HCT116 (cell line): ENCODE data around the gene RNF220. TPM values are rescaled to one million over a fixed set of nuclear protein-coding genes. Genes with fewer than 3 reads are reported as not detected.

Experiments used
- ATAC-seq: fragments of 200-7000 bp; cut with Tn5 transposase; 2 replicates; pipeline ENCODE4 v1.9.1; 2020; ENCODE audit warnings: mild to moderate bottlenecking, moderate library complexity
- BruUV-seq: library from RNA; stranded (reverse); fragments of 400-500 nt; replicated peaks from 2 replicates; lab custom pipeline; 2021; lab: Mats Ljungman, UMichigan
- CTCF ChIA-PET: fragments of 300-600 bp; sonication (Branson Sonifier 250); formaldehyde crosslinking; loops from one replicate; lab custom pipeline; 2021; ENCODE audit warnings: antibody characterized with exemption; lab: Charles Lee
- POLR2A ChIA-PET: fragments of 300-600, 350-600 bp; sonication (Branson Sonifier 250); formaldehyde crosslinking; loops from one replicate; lab custom pipeline; 2021; ENCODE audit warnings: antibody characterized with exemption; lab: Charles Lee
- RAD21 ChIA-PET, 2 experiments: fragments of 300-600 bp; sonication (Branson Sonifier 250); formaldehyde crosslinking; loops; one replicate each; lab custom pipeline; 2023; ENCODE audit warnings: low total read pairs in 2 of 2; ENCODE audit not compliant: uncharacterized antibody in 2 of 2, unreplicated experiment in 2 of 2, low non-redundant PET in 1 of 2; lab: Charles Lee
- DNase-seq: peaks from one replicate; pipeline ENCODE4 v3.0.0-alpha.2; 2010; ENCODE audit warnings: low read depth, low spot score
- H2AFZ ChIP-seq: fragments of 200-600 bp; shearing (Covaris generic), sonication (generic); 2 replicates; pipeline ENCODE4 v1.6.1; 2017; ENCODE audit warnings: low read depth, mixed run types, mixed read lengths, antibody characterized with exemption, low read length; ENCODE audit not compliant: poor library complexity, severe bottlenecking
- H3K27ac ChIP-seq: 2 replicates; pipeline ENCODE4 v1.5.1; 2012; ENCODE audit warnings: low read depth, low read length
- H3K27me3 ChIP-seq: fragments of 200-600 bp; sonication (generic); 2 replicates; pipeline ENCODE4 v1.6.1; 2016; ENCODE audit warnings: mixed run types, low read length, mixed read lengths; ENCODE audit not compliant: insufficient read depth
- H3K36me3 ChIP-seq, 2 experiments: fragments of 200-500 bp in 1 of 2; fragments of 200-600 bp in 1 of 2; sonication (Bioruptor generic) in 1 of 2; sonication (generic) in 1 of 2; 2 replicates each; pipeline versions ENCODE4 v1.5.1 to v1.6.1; 2014 to 2016; ENCODE audit warnings: low read length in 2 of 2, inconsistent platforms in 1 of 2, mixed read lengths in 1 of 2, mixed run types in 1 of 2; ENCODE audit not compliant: insufficient read depth in 2 of 2, control insufficient read depth in 1 of 2
- H3K4me1 ChIP-seq, 2 experiments: fragments of 200-600 bp in 1 of 2; sonication (generic) in 1 of 2; 2 replicates each; pipeline versions ENCODE4 v1.5.1 to v1.6.1; 2012 to 2017; ENCODE audit warnings: low read length in 2 of 2, inconsistent platforms in 1 of 2, mild to moderate bottlenecking in 1 of 2, mixed read lengths in 1 of 2, mixed run types in 1 of 2, moderate library complexity in 1 of 2; ENCODE audit not compliant: insufficient read depth in 2 of 2, control insufficient read depth in 1 of 2
- H3K4me2 ChIP-seq: fragments of 200-600 bp; sonication (generic); 2 replicates; pipeline ENCODE4 v1.6.1; 2017; ENCODE audit warnings: mixed run types, low read length, mixed read lengths
- H3K4me3 ChIP-seq, 2 experiments: fragments of 200-600 bp in 1 of 2; sonication (generic) in 1 of 2; replicated peaks in 1 of 2; 2 replicates each; pipeline ENCODE4 v1.5.1; 2011 to 2016; ENCODE audit warnings: low read length in 2 of 2, control low read depth in 1 of 2, low read depth in 1 of 2, mild to moderate bottlenecking in 1 of 2, mixed read lengths in 1 of 2, mixed run types in 1 of 2
- H3K79me2 ChIP-seq: fragments of 200-600 bp; sonication (generic); 2 replicates; pipeline ENCODE4 v1.6.1; 2017; ENCODE audit warnings: mild to moderate bottlenecking, mixed run types, low read length, moderate library complexity, mixed read lengths; ENCODE audit not compliant: insufficient read depth
- H3K9ac ChIP-seq: fragments of 200-600 bp; sonication (generic); 2 replicates; pipeline ENCODE4 v1.6.1; 2016; ENCODE audit warnings: low read length, mixed read lengths
- H3K9me2 ChIP-seq: fragments of 200-600 bp; sonication (generic), shearing (Covaris generic); 2 replicates; pipeline ENCODE4 v1.6.1; 2017; ENCODE audit warnings: mixed run types, mild to moderate bottlenecking, moderate library complexity; ENCODE audit not compliant: insufficient read depth
- H3K9me3 ChIP-seq, 2 experiments: fragments of 200-500 bp in 1 of 2; fragments of 200-600 bp in 1 of 2; sonication (Bioruptor generic) in 1 of 2; sonication (generic) in 1 of 2; 2 replicates each; pipeline ENCODE4 v1.6.1; 2014 to 2017; ENCODE audit warnings: low read length in 2 of 2, mixed read lengths in 2 of 2, inconsistent platforms in 1 of 2, low read depth in 1 of 2, mild to moderate bottlenecking in 1 of 2, mixed run types in 1 of 2, moderate library complexity in 1 of 2; ENCODE audit not compliant: control insufficient read depth in 1 of 2, insufficient read depth in 1 of 2
- H4K20me1 ChIP-seq: fragments of 200-600 bp; sonication (generic), shearing (Covaris generic); 2 replicates; pipeline ENCODE4 v1.6.1; 2017; ENCODE audit warnings: mixed run types, mild to moderate bottlenecking, moderate library complexity; ENCODE audit not compliant: insufficient read depth
- EGR1 ChIP-seq: IDR thresholded peaks from 2 replicates; pipeline ENCODE4 v1.6.1; 2012; ENCODE audit warnings: low read depth
- JUND ChIP-seq: IDR thresholded peaks from 2 replicates; pipeline ENCODE4 v1.6.1; 2012
- intact Hi-C: fragments of 100-400 bp; cut with micrococcal nuclease; formaldehyde crosslinking; loops from 2 replicates; pipeline ENCODE4 v1.10.0; 2022
- total RNA-seq: library from RNA; stranded (reverse); gene quantifications from one replicate; pipeline ENCODE4 v1.2.1, GENCODE V29; 2021; ENCODE audit not compliant: unreplicated experiment
- TF ChIP-seq, protein P1 (sequence below): IDR thresholded peaks from 2 replicates; pipeline ENCODE4 v1.6.1; 2012
- TF ChIP-seq, protein P2 (sequence below): IDR thresholded peaks from 2 replicates; pipeline ENCODE4 v1.6.1; 2012; ENCODE audit warnings: low read depth

RNF220 gene
- total RNA-seq, 1 experiment from 2014 or later = 84.5 TPM

DNA sequence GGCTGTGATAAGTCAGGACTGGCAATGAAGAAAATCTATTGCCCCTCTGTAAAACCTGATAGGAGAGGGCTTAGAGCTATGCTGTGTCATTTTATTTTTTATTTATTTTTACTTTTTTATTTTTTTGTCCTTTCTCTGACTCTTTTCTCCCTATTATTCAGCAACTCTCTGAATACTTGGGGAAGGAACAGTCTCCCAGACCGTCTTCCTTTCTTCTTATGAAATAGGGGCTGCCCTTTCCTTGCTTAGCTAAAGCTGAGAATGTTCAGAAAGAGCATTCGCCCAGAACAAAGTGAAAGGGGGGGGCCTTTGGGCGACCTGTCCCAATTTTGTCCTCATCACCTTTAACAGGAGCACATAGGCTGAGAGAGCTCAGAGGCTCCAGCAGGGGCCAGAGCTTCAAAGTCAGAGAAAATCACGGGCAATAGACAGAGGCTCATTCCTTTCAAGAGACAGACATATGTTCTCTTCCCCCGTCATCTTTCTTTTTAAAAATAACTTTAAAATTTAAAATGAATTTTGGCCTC is 80.9 kb downstream of the RNF220 start:
- BruUV-seq = no TSS peak
- intact Hi-C loops = no loop called here
- ChIA-PET RAD21 (no interaction called here), CTCF (no interaction called here), POLR2A (no interaction called here)
- H3K9ac ChIP-seq = no peak overlapping the region
- no peak for ATAC-seq
- no peaks in the 10 kb centered on the region for H3K9me2 ChIP-seq
- H3K27ac ChIP-seq = no peak overlapping the region
- no peaks in the 10 kb centered on the region for H3K27me3 ChIP-seq
- TF ChIP-seq, protein P1, sequence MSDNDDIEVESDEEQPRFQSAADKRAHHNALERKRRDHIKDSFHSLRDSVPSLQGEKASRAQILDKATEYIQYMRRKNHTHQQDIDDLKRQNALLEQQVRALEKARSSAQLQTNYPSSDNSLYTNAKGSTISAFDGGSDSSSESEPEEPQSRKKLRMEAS = no peak
- no peak for TF ChIP-seq EGR1
- no peak overlapping the region for H2AFZ ChIP-seq
- H3K36me3 ChIP-seq = no peaks in the 10 kb centered on the region
- H4K20me1 ChIP-seq = no peaks in the 10 kb centered on the region
- no peak overlapping the region for H3K4me2 ChIP-seq
- no peak overlapping the region for H3K4me3 ChIP-seq
- peaks cover 0 to 4% of the 10 kb centered on the region in 2 experiments; a peak in 1 of 4 replicates for H3K4me1 ChIP-seq
- no peaks in the 10 kb centered on the region for H3K9me3 ChIP-seq
- H3K79me2 ChIP-seq = no peaks in the 10 kb centered on the region
- no peak for DNase-seq

DNA sequence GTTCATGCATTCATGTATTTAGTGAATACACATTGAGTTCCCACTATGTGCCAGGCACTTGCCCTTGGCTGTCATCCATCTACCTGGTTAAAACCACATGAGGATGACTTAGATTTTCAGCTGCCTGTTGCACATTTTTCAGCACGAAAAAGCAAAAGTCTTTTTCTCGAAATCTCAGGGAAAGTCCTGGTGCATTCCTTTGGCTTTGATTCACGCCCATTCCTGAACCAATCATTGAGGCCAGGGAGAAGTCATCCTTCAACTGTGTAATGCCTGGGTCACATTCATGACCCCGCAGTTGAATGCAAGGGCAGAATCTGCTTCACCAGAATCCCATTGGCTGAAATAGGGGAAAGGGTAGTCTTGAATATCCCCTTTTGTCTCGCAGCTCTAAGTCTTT is 84.4 kb downstream of the RNF220 start:
- BruUV-seq = no TSS peak
- Histone ChIP-seq H3K9me2 (no peaks in the 10 kb centered on the region), H3K4me1 (peaks cover 0 to 4% of the 10 kb centered on the region in 2 experiments; a peak in 1 of 4 replicates), H3K4me3 (no peak overlapping the region), H3K79me2 (no peaks in the 10 kb centered on the region), H2AFZ (no peak overlapping the region), H3K9me3 (no peaks in the 10 kb centered on the region), H3K9ac (no peak overlapping the region), H4K20me1 (no peaks in the 10 kb centered on the region), H3K36me3 (no peaks in the 10 kb centered on the region), H3K4me2 (no peak overlapping the region), H3K27ac (no peak overlapping the region), H3K27me3 (0 out of 2 replicates have a peak, but pooled peaks cover 6% of the 10 kb centered on the region)
- ChIA-PET CTCF (no interaction called here), POLR2A (no interaction called here), RAD21 (no interaction called here)
- no peak for DNase-seq
- TF ChIP-seq, protein P2, sequence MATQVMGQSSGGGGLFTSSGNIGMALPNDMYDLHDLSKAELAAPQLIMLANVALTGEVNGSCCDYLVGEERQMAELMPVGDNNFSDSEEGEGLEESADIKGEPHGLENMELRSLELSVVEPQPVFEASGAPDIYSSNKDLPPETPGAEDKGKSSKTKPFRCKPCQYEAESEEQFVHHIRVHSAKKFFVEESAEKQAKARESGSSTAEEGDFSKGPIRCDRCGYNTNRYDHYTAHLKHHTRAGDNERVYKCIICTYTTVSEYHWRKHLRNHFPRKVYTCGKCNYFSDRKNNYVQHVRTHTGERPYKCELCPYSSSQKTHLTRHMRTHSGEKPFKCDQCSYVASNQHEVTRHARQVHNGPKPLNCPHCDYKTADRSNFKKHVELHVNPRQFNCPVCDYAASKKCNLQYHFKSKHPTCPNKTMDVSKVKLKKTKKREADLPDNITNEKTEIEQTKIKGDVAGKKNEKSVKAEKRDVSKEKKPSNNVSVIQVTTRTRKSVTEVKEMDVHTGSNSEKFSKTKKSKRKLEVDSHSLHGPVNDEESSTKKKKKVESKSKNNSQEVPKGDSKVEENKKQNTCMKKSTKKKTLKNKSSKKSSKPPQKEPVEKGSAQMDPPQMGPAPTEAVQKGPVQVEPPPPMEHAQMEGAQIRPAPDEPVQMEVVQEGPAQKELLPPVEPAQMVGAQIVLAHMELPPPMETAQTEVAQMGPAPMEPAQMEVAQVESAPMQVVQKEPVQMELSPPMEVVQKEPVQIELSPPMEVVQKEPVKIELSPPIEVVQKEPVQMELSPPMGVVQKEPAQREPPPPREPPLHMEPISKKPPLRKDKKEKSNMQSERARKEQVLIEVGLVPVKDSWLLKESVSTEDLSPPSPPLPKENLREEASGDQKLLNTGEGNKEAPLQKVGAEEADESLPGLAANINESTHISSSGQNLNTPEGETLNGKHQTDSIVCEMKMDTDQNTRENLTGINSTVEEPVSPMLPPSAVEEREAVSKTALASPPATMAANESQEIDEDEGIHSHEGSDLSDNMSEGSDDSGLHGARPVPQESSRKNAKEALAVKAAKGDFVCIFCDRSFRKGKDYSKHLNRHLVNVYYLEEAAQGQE = no peak
- no peak for TF ChIP-seq JUND
- TF ChIP-seq EGR1 = no peak
- no peak for ATAC-seq
- intact Hi-C loops = no loop called here
